PC-9 (cell line): ENCODE results near the gene C21orf91.

Source experiments
- CTCF ChIP-seq: fragments of 200-600 bp; sonication (generic); conservative IDR thresholded peaks from 2 replicates; pipeline ENCODE4 v1.6.1; 2017; ENCODE audit warnings: mixed run types, antibody characterized with exemption, mild to moderate bottlenecking, moderate library complexity
- EZH2 ChIP-seq: fragments of 200-600 bp; sonication (generic); IDR thresholded peaks from 2 replicates; pipeline ENCODE4 v1.8.0; 2017; ENCODE audit warnings: antibody characterized with exemption, low read depth

GRCh38 chr21:17841103-17841502, 21.9 kb upstream of the C21orf91 start:
- TF ChIP-seq CTCF, result no peak
- TF ChIP-seq EZH2, result no peak
